AG10803 (cell line): ENCODE measurements around the gene PRRG4.

Experiments
- DNase-seq: peaks from one replicate; pipeline ENCODE4 v3.0.0; 2010; ENCODE audit warnings: low read depth
- H3K4me3 ChIP-seq: 2 replicates; pipeline ENCODE4 v1.5.1; 2011; ENCODE audit warnings: mild to moderate bottlenecking, low read length, control low read depth
- CTCF ChIP-seq: conservative IDR thresholded peaks from 2 replicates; pipeline ENCODE4 v1.5.1; 2011; ENCODE audit warnings: mild to moderate bottlenecking, low read length, control low read depth, inconsistent platforms

The PRRG4 gene

GRCh38 chr11:32895471-32895870, 65.7 kb downstream of the PRRG4 start:
- no peak for DNase-seq
- H3K4me3 ChIP-seq, result no peak overlapping the region
- no peak for TF ChIP-seq CTCF

GRCh38 chr11:32897103-32897502, 67.4 kb downstream of the PRRG4 start:
- TF ChIP-seq CTCF, result no peak
- H3K4me3 ChIP-seq, result no peak overlapping the region
- no peak for DNase-seq

- DNase-seq, result no peak
- H3K4me3 ChIP-seq, result no peak overlapping the region
- TF ChIP-seq CTCF, result no peak
These were observed 69.7 kb downstream of the PRRG4 start for GRCh38 chr11:32899438-32899837.

DNA sequence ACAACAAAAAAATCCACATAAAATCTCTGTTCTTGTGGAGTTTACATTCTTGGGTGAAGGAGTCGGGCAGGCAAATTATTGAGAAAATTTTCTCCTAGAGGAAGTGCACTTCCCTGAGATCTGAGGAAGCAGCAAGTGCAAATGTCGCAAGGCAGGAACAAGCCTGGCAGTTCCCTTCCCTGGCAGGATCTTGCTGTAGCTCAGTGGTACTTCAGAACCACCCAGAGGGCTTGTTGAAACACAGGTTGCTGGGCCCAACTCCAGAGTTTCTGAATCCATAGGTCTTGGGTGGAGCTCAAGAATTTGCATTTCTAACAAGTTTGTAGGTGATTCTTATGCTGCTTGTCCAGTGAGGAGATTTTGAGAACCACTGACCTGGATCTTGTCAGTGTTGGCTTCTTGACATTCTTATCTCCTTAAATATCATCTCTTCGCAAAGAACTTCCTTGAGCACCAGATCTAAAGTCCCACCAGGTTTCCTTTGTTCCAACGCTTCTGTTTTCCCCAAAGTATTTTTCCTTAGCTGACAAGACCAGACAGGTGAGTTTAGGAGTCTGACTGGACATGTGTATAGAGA, 72.5 kb downstream of the PRRG4 start:
- DNase-seq, result no peak
- TF ChIP-seq CTCF, result no peak
- H3K4me3 ChIP-seq, result no peak overlapping the region

DNA sequence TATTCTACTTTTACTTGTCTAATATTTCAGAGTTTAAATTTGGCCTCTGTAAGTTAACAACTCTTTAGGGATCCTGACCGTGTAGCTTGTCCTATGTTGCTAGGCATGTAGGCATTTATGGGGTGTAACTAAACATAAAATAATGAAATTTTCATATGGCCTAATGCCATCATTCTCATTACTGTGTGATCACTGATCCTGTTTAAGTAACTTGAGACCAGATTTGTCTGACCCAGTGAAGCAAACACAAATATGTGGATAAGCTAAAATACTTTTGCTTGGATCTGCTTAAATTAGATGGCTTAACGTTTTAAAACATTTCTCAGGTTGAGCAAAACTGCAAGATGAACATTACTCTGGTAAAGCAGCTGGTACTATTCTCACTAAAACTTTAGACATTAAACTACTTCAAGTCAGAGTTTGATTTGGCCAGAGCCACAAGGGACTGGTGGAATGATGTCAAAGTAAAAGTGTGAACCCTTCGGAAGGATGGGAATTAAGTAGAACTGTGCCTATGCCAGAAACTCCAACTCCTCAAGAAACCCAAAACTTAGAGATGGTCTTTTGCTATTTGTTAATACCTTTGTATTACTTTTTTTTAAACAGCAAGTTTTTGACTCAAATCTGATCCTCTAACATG, 75.4 kb downstream of the PRRG4 start:
- no peak for TF ChIP-seq CTCF
- DNase-seq, result peak; percentile 4
- no peak overlapping the region for H3K4me3 ChIP-seq
